Cardiac fibroblast (primary cell): ENCODE measurements around the gene RIOK3.
A peak's percentile ranks its signal among the peaks of the same experiment; 100 is the strongest.

ENCODE experiments used
- DNase-seq, 2 donors: peaks; one replicate each; pipeline versions ENCODE4 v3.0.0 to v3.0.0-alpha.2; 2010; ENCODE audit warnings: low read depth in 2 of 2
- H3K4me3 ChIP-seq, 2 donors: replicated peaks in 1 of 2; 1 replicate in 1 of 2; 2 replicates in 1 of 2; pipeline ENCODE4 v1.5.1; 2011; ENCODE audit warnings: low read depth in 2 of 2, low read length in 2 of 2, mild to moderate bottlenecking in 2 of 2, moderate library complexity in 1 of 2
- CTCF ChIP-seq: IDR thresholded peaks from one replicate; pipeline ENCODE4 v1.5.1; 2011; ENCODE audit warnings: low read depth, mild to moderate bottlenecking, low read length, inconsistent platforms

The RIOK3 gene

GRCh38 chr18:23460285-23461273 lies 7.5 kb downstream of the RIOK3 start:
- no peak for TF ChIP-seq CTCF
- no peak overlapping the region for H3K4me3 ChIP-seq
- no peak for DNase-seq

DNA sequence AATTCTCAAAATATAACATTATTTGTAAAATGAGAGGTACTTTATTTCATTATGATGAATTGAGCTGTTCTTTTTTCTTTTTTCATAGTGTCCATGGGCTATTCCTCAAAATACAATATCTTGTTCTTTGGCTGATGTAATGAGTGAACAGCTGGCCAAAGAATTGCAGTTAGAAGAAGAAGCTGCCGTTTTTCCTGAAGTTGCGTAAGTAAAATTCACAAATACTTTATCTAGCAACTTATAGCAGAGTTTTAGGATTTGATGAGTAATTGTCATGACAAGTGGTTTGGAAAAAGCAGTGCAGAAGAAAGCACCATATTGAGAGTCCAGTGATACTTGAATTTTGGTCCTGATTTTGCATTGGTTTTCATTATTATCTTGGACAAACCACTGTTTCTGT lies 9.8 kb downstream of the RIOK3 start:
- TF ChIP-seq CTCF, result no peak
- no peak overlapping the region for H3K4me3 ChIP-seq
- peak in 1 of 2 donors; percentile 54 for DNase-seq

DNA sequence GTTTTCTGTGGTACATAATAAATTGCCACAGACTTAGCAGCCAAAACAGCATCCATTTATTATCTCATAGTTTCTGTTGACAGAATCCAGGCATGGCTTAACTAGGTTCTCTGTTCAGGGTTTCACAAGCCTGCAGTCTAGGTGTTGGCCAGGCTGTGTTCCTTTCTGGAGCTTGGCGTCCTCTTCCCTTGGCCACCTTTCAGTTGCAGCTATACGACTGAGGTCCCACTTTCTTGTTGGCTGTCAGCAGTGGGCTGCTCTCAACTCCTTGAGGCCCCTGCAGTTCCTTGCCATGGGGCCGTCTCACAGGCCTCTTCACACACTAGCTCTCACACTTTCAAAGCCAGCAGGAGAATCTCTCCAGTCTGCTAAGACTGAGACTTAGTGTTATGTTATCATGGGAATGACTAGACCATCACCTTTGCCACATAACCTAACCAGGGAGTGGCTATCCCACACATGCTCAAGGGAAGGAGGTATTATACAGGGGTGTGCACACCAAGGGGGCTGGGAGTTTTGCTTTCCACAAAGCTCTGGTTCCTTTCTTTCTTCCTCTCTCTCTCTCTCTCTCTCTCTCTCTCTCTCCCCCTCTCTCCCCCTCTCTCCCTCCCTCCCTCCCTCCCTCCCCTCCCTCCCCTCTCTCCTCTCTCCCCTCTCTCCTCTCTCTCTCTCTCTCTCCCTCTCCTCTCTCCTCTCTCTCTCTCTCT lies 15.8 kb downstream of the RIOK3 start:
- DNase-seq, result no peak
- TF ChIP-seq CTCF, result no peak
- no peak overlapping the region for H3K4me3 ChIP-seq

DNA sequence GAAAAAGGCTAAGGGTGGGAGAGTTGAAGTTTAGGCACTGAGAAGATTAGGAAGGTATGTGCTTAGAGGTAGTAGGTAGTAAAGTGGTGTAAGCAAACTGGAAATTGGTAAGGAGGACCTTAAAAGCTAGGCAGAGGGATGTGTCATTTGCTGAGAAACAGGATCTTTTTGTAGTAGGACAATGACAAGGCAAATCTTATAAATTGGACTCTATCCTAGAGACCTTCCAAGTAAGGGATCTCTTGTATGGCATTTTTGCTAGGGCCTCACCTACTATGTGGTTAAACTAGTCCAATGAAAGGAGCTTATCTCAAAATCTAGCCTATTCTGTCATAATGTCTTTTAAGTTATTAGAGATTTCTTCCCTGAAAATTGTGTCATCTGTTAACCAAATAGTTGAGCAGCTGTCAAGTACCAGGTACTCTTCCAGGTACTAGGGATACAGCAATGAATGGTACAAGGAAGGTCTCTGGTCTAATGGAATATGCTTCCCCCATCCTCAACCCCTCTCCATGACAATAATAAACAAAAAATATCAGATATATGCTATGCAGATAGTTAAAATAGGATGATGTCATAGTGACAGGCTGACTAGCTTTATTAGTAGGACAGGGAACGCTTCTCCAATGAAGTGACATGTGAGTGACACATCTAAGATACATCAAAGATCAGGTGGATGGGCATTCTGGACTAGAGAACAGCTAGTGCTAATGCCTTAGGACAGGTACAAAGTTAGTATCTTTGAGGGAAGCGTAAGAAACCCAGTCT lies 17.7 kb downstream of the RIOK3 start:
- no peak for TF ChIP-seq CTCF
- DNase-seq, result no peak
- H3K4me3 ChIP-seq, result no peak overlapping the region

- no peak for TF ChIP-seq CTCF
- no peak for DNase-seq
- no peak overlapping the region for H3K4me3 ChIP-seq
Measured at GRCh38 chr18:23471486-23471885, 18.4 kb downstream of the RIOK3 start.

DNA sequence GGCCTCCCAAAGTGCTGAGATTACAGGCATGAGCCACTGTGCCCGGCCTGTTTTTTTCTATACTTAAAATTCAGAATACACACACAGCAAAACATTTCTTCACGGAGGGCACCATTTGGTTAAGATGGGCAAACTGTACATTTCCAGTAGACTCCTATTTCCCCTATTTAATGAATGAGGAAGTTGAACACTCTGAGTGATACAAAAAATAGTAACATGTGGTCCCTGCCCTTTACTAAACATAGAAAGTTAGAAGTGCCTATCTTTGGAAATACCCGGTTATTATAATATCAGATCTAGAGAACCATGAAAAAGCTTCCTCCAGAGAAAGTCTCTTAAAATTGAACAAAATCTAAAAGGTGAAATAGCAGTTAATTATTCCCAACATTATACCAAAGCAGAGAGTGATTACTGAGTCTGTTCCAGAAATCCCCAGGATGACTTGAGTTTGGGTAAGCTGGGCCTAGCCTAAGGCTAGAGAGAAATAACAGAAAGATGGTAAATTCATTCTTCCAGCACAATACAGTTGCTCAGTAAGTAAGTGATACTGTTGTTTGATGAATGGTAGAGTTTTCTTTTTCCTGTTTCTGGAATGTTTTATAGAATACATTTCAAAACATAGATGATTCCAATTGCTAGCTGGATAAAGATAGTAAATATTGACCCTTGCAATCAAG lies 26.9 kb downstream of the RIOK3 start:
- no peak overlapping the region for H3K4me3 ChIP-seq
- no peak for DNase-seq

More for the DNA sequence above, 26.9 kb downstream of the RIOK3 start:
- TF ChIP-seq CTCF, result no peak
